Right lung (tissue), 5 donors: ENCODE measurements around the gene LRRC8C. TPM values are rescaled to one million over a fixed set of nuclear protein-coding genes. Genes with fewer than 3 reads are reported as not detected.
"Not testable (repeated sequence)": the region's sequence is repeated elsewhere in the genome, so short reads cannot be mapped to it uniquely, and the experiment has no call there.

Experiments used
- DNase-seq, 2 donors: peaks; one replicate each; pipeline ENCODE4 v3.0.0-alpha.2; 2013
- polyA plus RNA-seq, 5 donors: library from polyadenylated mRNA; unstranded; fragments of 120-200 nt; gene quantifications; one replicate each; pipeline versions ENCODE4 v1.2.1 to v1.2.3, GENCODE V29; 2013; ENCODE audit warnings: inconsistent platforms in 1 of 5, low replicate concordance in 1 of 5; ENCODE audit not compliant: insufficient read length in 5 of 5, insufficient read depth in 1 of 5

The LRRC8C gene
- polyA plus RNA-seq, 5 donors, result 5.5 to 10.4 (median 8.3) TPM

GRCh38 chr1:89701746-89702241 lies 68.9 kb downstream of the LRRC8C start:
- no peak for DNase-seq

GRCh38 chr1:89702520-89703045 lies 69.7 kb downstream of the LRRC8C start:
- no peak for DNase-seq

GRCh38 chr1:89703469-89703868 lies 70.5 kb downstream of the LRRC8C start:
- DNase-seq, result no peak

- no peak for DNase-seq
Measured at GRCh38 chr1:89704014-89704413, 71.1 kb downstream of the LRRC8C start.

GRCh38 chr1:89704885-89705284 lies 72.0 kb downstream of the LRRC8C start:
- DNase-seq, result not testable (repeated sequence)

- DNase-seq, result no peak
Measured at GRCh38 chr1:89705901-89706699, 73.2 kb downstream of the LRRC8C start.

GRCh38 chr1:89706700-89707012 lies 73.7 kb downstream of the LRRC8C start:
- no peak for DNase-seq

- no peak for DNase-seq
Measured at GRCh38 chr1:89708751-89709375, 75.9 kb downstream of the LRRC8C start.

- DNase-seq, result no peak
Measured at GRCh38 chr1:89710498-89711139, 77.7 kb downstream of the LRRC8C start.

GRCh38 chr1:89711140-89711778 lies 78.3 kb downstream of the LRRC8C start:
- DNase-seq, result no peak

- DNase-seq, result no peak
Measured at GRCh38 chr1:89712420-89712819, 79.5 kb downstream of the LRRC8C start.

GRCh38 chr1:89715677-89716076 lies 82.8 kb downstream of the LRRC8C start:
- DNase-seq, result no peak

- DNase-seq, result peak; percentile 25 to 40
Measured at GRCh38 chr1:89719502-89720306, 86.8 kb downstream of the LRRC8C start.

GRCh38 chr1:89720839-89721238 lies 87.9 kb downstream of the LRRC8C start:
- no peak for DNase-seq

- no peak for DNase-seq
Measured at GRCh38 chr1:89721351-89721750, 88.4 kb downstream of the LRRC8C start.

- no peak for DNase-seq
Measured at GRCh38 chr1:89723144-89723543, 90.2 kb downstream of the LRRC8C start.

GRCh38 chr1:89723863-89724262 lies 90.9 kb downstream of the LRRC8C start:
- DNase-seq, result no peak

- no peak for DNase-seq
Measured at GRCh38 chr1:89724369-89725010, 91.6 kb downstream of the LRRC8C start.

- DNase-seq, result no peak
Measured at GRCh38 chr1:89725011-89725370, 92.1 kb downstream of the LRRC8C start.

- DNase-seq, result no peak
Measured at GRCh38 chr1:89725631-89726030, 92.7 kb downstream of the LRRC8C start.
